RWPE1 (cell line): ENCODE measurements around the gene TMEM231.
A peak's percentile ranks its signal among the peaks of the same experiment; 100 is the strongest.

Experiments used
- CTCF ChIA-PET: fragments of 350-600 bp; sonication (Branson Sonifier 250); formaldehyde crosslinking; extraction: SDS; loops from one replicate; lab custom pipeline; 2021; lab: Yijun Ruan, JAX
- POLR2A ChIA-PET: fragments of 400-600 bp; formaldehyde crosslinking; extraction: SDS; loops from one replicate; lab custom pipeline; 2020; ENCODE audit warnings: antibody characterized with exemption; ENCODE audit not compliant: low non-redundant PET; lab: Yijun Ruan, JAX
- DNase-seq: peaks from one replicate; pipeline ENCODE4 v3.0.0; 2012; ENCODE audit warnings: low spot score
- H3K27ac ChIP-seq: fragments of 450-650 bp; 2 replicates; pipeline ENCODE4 v1.5.1; 2017
- CTCF ChIP-seq: fragments of 450-650 bp; conservative IDR thresholded peaks from 2 replicates; pipeline ENCODE4 v1.5.1; 2017; ENCODE audit warnings: low read depth, mild to moderate bottlenecking

Gene TMEM231

GRCh38 chr16:75567911-75568310 is 11.9 kb upstream of the TMEM231 start:
- no peak for TF ChIP-seq CTCF
- POLR2A ChIA-PET = no interaction called here
- no peak for DNase-seq
- no peak overlapping the region for H3K27ac ChIP-seq
- CTCF ChIA-PET = no interaction called here

- ChIA-PET POLR2A (no interaction called here), CTCF (interaction anchor here (0.6 to 1.7 kb wide), 2 partner anchors 102 to 103 kb away, joined by 3 to 4 read pairs; no protein-coding TSS in a partner anchor)
- TF ChIP-seq CTCF = no peak
- H3K27ac ChIP-seq = peak overlapping the region; percentile 66
- DNase-seq = peak; percentile 12
Measured at GRCh38 chr16:75566758-75567255, 10.8 kb upstream of the TMEM231 start.

- no peak for TF ChIP-seq CTCF
- peak; percentile 73 for DNase-seq
- ChIA-PET POLR2A (no interaction called here), CTCF (interaction anchor here (0.6 to 1.7 kb wide), 2 partner anchors 101 to 103 kb away, joined by 3 to 4 read pairs; no protein-coding TSS in a partner anchor)
- H3K27ac ChIP-seq = peak within 1 kb of the TSS; percentile 66
Measured at GRCh38 chr16:75566040-75566757, 10.1 kb upstream of the TMEM231 start, which contains the start of gene GABARAPL2. TSS of gene GABARAPL2 (plus strand) at chr16:75566379. CDS start at chr16:75566487, 108 bp downstream.

- H3K27ac ChIP-seq = peak overlapping the region; percentile 66
- no peak for DNase-seq
- POLR2A ChIA-PET = no interaction called here
- CTCF ChIA-PET = interaction anchor here (0.5 to 1.7 kb wide), 2 partner anchors 52 to 101 kb away, joined by 3 to 4 read pairs; no protein-coding TSS in a partner anchor
- TF ChIP-seq CTCF = no peak
Measured at GRCh38 chr16:75565640-75566039, 9.6 kb upstream of the TMEM231 start.

GRCh38 chr16:75559564-75560372 is 3.7 kb upstream of the TMEM231 start:
- ChIA-PET POLR2A (no interaction called here), CTCF (interaction anchor here (1.4 kb wide), 1 partner anchor 42 kb away, joined by 3 read pairs; no protein-coding TSS in a partner anchor)
- no peak for DNase-seq
- TF ChIP-seq CTCF = no peak
- no peak overlapping the region for H3K27ac ChIP-seq

GRCh38 chr16:75558846-75559401 is 2.9 kb upstream of the TMEM231 start:
- DNase-seq = no peak
- no peak for TF ChIP-seq CTCF
- no peak overlapping the region for H3K27ac ChIP-seq
- CTCF ChIA-PET = interaction anchor here (1.4 kb wide), 1 partner anchor 41 kb away, joined by 3 read pairs; no protein-coding TSS in a partner anchor
- POLR2A ChIA-PET = no interaction called here
